Head of caudate nucleus (tissue), 42 donors: Measurements from ENCODE around the gene STK4.
"Not testable (repeated sequence)": the region's sequence is repeated elsewhere in the genome, so short reads cannot be mapped to it uniquely, and the experiment has no call there.

Experiments used
- DNase-seq, 42 donors: peaks; one replicate each; pipeline versions ENCODE4 v3.0.0 to v3.0.0-alpha.2; 2020 to 2021; ENCODE audit warnings: mixed read lengths in 7 of 42
- intact Hi-C: fragments of 100-400 bp; cut with DNase I; formaldehyde crosslinking; loops from one replicate; pipeline ENCODE4 v1.15.0; 2022

STK4 gene

GRCh38 chr20:44970243-44970757 lies 4.0 kb downstream of the STK4 start:
- DNase-seq = no peak
- intact Hi-C loops = no loop called here

- intact Hi-C loops = no loop called here
- no peak for DNase-seq
These were observed 6.7 kb downstream of the STK4 start for GRCh38 chr20:44973053-44973452.

- DNase-seq = no peak
- intact Hi-C loops = no loop called here
These were observed 10.4 kb downstream of the STK4 start for GRCh38 chr20:44976698-44977097.

- peak in 7 of 42 donors; percentile 9 to 52 (median 22) for DNase-seq
- intact Hi-C loops = no loop called here
These were observed 12.8 kb downstream of the STK4 start for GRCh38 chr20:44979090-44979621.

- intact Hi-C loops = no loop called here
- DNase-seq = no peak
These were observed 15.6 kb downstream of the STK4 start for GRCh38 chr20:44981736-44982406.

GRCh38 chr20:44983093-44983674 lies 16.9 kb downstream of the STK4 start:
- intact Hi-C loops = no loop called here

GRCh38 chr20:44988631-44989171 lies 22.4 kb downstream of the STK4 start:
- intact Hi-C loops = no loop called here
- no peak for DNase-seq

More at GRCh38 chr20:44983093-44983674, 16.9 kb downstream of the STK4 start:
- DNase-seq = no peak

GRCh38 chr20:44990425-44990824 lies 24.1 kb downstream of the STK4 start:
- intact Hi-C loops = no loop called here
- DNase-seq = peak in 8 of 42 donors; percentile 6 to 50 (median 12)

GRCh38 chr20:44990957-44991356 lies 24.6 kb downstream of the STK4 start:
- intact Hi-C loops = no loop called here
- no peak for DNase-seq

- intact Hi-C loops = no loop called here
- DNase-seq = no peak
These were observed 27.0 kb downstream of the STK4 start for GRCh38 chr20:44993343-44993742.

GRCh38 chr20:44997171-44997570 lies 30.9 kb downstream of the STK4 start:
- no peak for DNase-seq
- intact Hi-C loops = no loop called here

- DNase-seq = no peak
- intact Hi-C loops = no loop called here
These were observed 31.4 kb downstream of the STK4 start for GRCh38 chr20:44997668-44998067.

- DNase-seq = no peak
- intact Hi-C loops = loop anchor here (10.0 kb wide), 1 partner anchor 286 kb away; no protein-coding TSS in a partner anchor
These were observed 42.3 kb downstream of the STK4 start for GRCh38 chr20:45008521-45009049.

GRCh38 chr20:45010399-45010828 lies 44.1 kb downstream of the STK4 start:
- intact Hi-C loops = no loop called here
- no peak for DNase-seq

GRCh38 chr20:45011108-45011526 lies 44.8 kb downstream of the STK4 start:
- DNase-seq = peak in 40 of 42 donors; percentile 19 to 93 (median 73)
- intact Hi-C loops = no loop called here

GRCh38 chr20:45012682-45013302 lies 46.5 kb downstream of the STK4 start:
- DNase-seq = no peak
- intact Hi-C loops = no loop called here

GRCh38 chr20:45014131-45014530 lies 47.8 kb downstream of the STK4 start:
- intact Hi-C loops, DNase-seq: not testable (repeated sequence)

- DNase-seq = no peak
- intact Hi-C loops = no loop called here
These were observed 48.5 kb downstream of the STK4 start for GRCh38 chr20:45014671-45015415.
